ENCODE results near the gene ZC3HAV1.

The ZC3HAV1 gene

GRCh38 chr7:139087212-139087611, 22.3 kb downstream of the ZC3HAV1 start:
- TF ChIP-seq REST (IDR thresholded peaks at IDR 0.05; ENCODE audit: low read depth) (no peak), EP300 (IDR thresholded peaks at IDR 0.05; ENCODE audit: borderline replicate concordance) (no peak), CREB1 (IDR thresholded peaks at IDR 0.05; ENCODE audit: low read depth) (no peak), RAD21 (IDR thresholded peaks at IDR 0.05; ENCODE audit: low read depth) (no peak), ZBTB7A (IDR thresholded peaks at IDR 0.05; ENCODE audit: low read depth) (no peak), YY1 (IDR thresholded peaks at IDR 0.05; ENCODE audit: low read depth) (no peak), TCF12 (IDR thresholded peaks at IDR 0.05; ENCODE audit: low read depth) (no peak)

GRCh38 chr7:139086454-139086853, 23.1 kb downstream of the ZC3HAV1 start:
- TF ChIP-seq TAF1 (IDR thresholded peaks at IDR 0.05; ENCODE audit: low read depth): no peak

GRCh38 chr7:139084709-139085108, 24.8 kb downstream of the ZC3HAV1 start:
- TF ChIP-seq MAX (IDR thresholded peaks at IDR 0.05) (no peak), CREB1 (IDR thresholded peaks at IDR 0.05; ENCODE audit: low read depth) (no peak), REST (IDR thresholded peaks at IDR 0.05; ENCODE audit: low read depth) (no peak), YY1 (IDR thresholded peaks at IDR 0.05; ENCODE audit: low read depth) (no peak), NFIC (IDR thresholded peaks at IDR 0.05) (no peak), USF1 (IDR thresholded peaks at IDR 0.05) (no peak), TCF12 (IDR thresholded peaks at IDR 0.05; ENCODE audit: low read depth) (no peak), RAD21 (IDR thresholded peaks at IDR 0.05; ENCODE audit: low read depth) (no peak), EGR1 (IDR thresholded peaks at IDR 0.05) (no peak), TAF1 (IDR thresholded peaks at IDR 0.05; ENCODE audit: low read depth) (no peak), TEAD4 (IDR thresholded peaks at IDR 0.05) (no peak)

GRCh38 chr7:139081584-139081983, 27.9 kb downstream of the ZC3HAV1 start:
- no peak for TF ChIP-seq REST (IDR thresholded peaks at IDR 0.05; ENCODE audit: low read depth)
- no peak for TF ChIP-seq RAD21 (IDR thresholded peaks at IDR 0.05; ENCODE audit: low read depth)
- no peak for TF ChIP-seq EP300 (IDR thresholded peaks at IDR 0.05; ENCODE audit: borderline replicate concordance)
- no peak for TF ChIP-seq ZBTB7A (IDR thresholded peaks at IDR 0.05; ENCODE audit: low read depth)
- TF ChIP-seq MAX (IDR thresholded peaks at IDR 0.05): no peak
- no peak for TF ChIP-seq TCF12 (IDR thresholded peaks at IDR 0.05; ENCODE audit: low read depth)
- no peak for TF ChIP-seq NFIC (IDR thresholded peaks at IDR 0.05)
- TF ChIP-seq TAF1 (IDR thresholded peaks at IDR 0.05; ENCODE audit: low read depth): no peak
- TF ChIP-seq EGR1 (IDR thresholded peaks at IDR 0.05): no peak
- TF ChIP-seq USF1 (IDR thresholded peaks at IDR 0.05): no peak
- no peak for TF ChIP-seq CEBPB (IDR thresholded peaks at IDR 0.05)
- TF ChIP-seq TEAD4 (IDR thresholded peaks at IDR 0.05): no peak
- TF ChIP-seq FOXM1 (IDR thresholded peaks at IDR 0.05; ENCODE audit: borderline replicate concordance, low read depth): no peak
- no peak for TF ChIP-seq CREB1 (IDR thresholded peaks at IDR 0.05; ENCODE audit: low read depth)
- TF ChIP-seq YY1 (IDR thresholded peaks at IDR 0.05; ENCODE audit: low read depth): no peak

GRCh38 chr7:139080905-139081304, 28.6 kb downstream of the ZC3HAV1 start:
- no peak for TF ChIP-seq USF1 (IDR thresholded peaks at IDR 0.05)
- no peak for TF ChIP-seq EP300 (IDR thresholded peaks at IDR 0.05; ENCODE audit: borderline replicate concordance)
- TF ChIP-seq TEAD4 (IDR thresholded peaks at IDR 0.05): no peak
- TF ChIP-seq RAD21 (IDR thresholded peaks at IDR 0.05; ENCODE audit: low read depth): no peak
- no peak for TF ChIP-seq NFIC (IDR thresholded peaks at IDR 0.05)
- TF ChIP-seq FOXM1 (IDR thresholded peaks at IDR 0.05; ENCODE audit: borderline replicate concordance, low read depth): no peak
- TF ChIP-seq YY1 (IDR thresholded peaks at IDR 0.05; ENCODE audit: low read depth): no peak
- TF ChIP-seq EGR1 (IDR thresholded peaks at IDR 0.05): no peak
- no peak for TF ChIP-seq ZBTB7A (IDR thresholded peaks at IDR 0.05; ENCODE audit: low read depth)
- TF ChIP-seq MAX (IDR thresholded peaks at IDR 0.05): no peak
- no peak for TF ChIP-seq TAF1 (IDR thresholded peaks at IDR 0.05; ENCODE audit: low read depth)
- no peak for TF ChIP-seq CREB1 (IDR thresholded peaks at IDR 0.05; ENCODE audit: low read depth)
